ENCODE data around the gene ZNF77.

Gene ZNF77

DNA sequence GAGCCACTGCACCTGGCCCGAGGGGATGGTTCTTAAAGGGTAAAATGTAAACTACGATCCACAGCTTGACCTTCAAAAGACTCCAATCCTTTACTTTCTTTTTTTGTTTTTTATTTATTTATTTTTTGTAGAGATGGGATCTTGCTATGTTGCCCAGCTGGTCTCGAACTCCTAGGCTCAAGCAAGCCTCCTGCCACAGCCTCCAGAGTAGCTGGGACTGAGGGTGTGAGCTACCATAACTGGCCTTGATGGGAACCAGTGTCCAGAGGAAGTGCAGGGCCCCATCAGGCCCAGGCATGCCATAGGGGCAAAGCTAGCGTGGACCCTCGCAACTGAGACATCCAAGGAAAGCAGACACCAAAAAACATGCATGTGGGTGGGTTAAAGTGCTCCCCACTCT, 18.4 kb upstream of the ZNF77 start:
- no peaks in the 10 kb centered on the region for H3K36me3 ChIP-seq (ENCODE audit: insufficient read depth, low read length)
- TF ChIP-seq FOXP2 (optimal IDR thresholded peaks at IDR 0.05; ENCODE audit: control extremely low read depth, extremely low read length, insufficient read depth): no peak
- no peak for TF ChIP-seq POLR2AphosphoS5 (IDR thresholded peaks at IDR 0.05; ENCODE audit: borderline replicate concordance, low read depth, low read length)
- no peak for TF ChIP-seq EZH2 (IDR thresholded peaks at IDR 0.05)
- no peak overlapping the region for H3K4me3 ChIP-seq
- no peak overlapping the region for H3K27ac ChIP-seq
- H3K9ac ChIP-seq (ENCODE audit: insufficient read length): no peak overlapping the region
- no peaks in the 10 kb centered on the region for H3K9me3 ChIP-seq (ENCODE audit: low read depth, low read length)
- DNase-seq (ENCODE audit: low read depth, low spot score): no peak

DNA sequence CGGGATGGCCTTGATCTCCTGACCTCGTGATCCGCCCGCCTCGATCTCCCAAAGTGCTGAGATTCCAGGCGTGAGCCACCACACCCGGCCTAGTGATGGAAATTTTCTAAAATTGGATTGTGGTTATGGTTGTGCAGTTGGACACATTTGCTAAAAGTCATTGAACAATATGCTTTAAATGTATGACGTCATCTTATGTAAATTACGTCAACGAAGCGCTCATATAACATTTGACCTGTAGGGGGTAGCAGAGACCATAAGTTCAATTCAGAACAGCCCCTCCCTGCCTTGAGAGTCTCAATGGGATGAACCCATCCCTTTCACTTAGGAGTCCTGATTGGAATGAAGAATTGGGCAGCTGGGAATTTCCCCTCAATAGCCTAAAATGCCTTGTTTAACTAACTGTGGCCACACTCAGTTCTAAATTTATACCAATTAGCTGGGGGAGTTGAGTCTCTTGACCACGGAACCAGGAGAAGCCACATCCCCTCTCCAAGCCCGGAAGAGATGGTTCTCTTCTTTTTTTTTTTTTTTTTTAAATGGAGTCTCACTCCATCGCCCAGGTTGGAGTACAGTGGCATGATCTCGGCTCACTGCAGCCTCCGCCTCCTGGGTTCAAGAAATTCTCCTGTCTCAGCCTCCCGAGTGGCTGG, 17.4 kb upstream of the ZNF77 start:
- Histone ChIP-seq H3K36me3 (ENCODE audit: insufficient read depth, low read length) (no peaks in the 10 kb centered on the region), H3K27ac (no peak overlapping the region), H3K9me3 (ENCODE audit: low read depth, low read length) (no peaks in the 10 kb centered on the region), H3K9ac (ENCODE audit: insufficient read length) (no peak overlapping the region), H3K4me3 (no peak overlapping the region)
- TF ChIP-seq EZH2 (IDR thresholded peaks at IDR 0.05) (no peak), POLR2AphosphoS5 (IDR thresholded peaks at IDR 0.05; ENCODE audit: borderline replicate concordance, low read depth, low read length) (no peak), FOXP2 (optimal IDR thresholded peaks at IDR 0.05; ENCODE audit: control extremely low read depth, extremely low read length, insufficient read depth) (no peak)
- DNase-seq (ENCODE audit: low read depth, low spot score): peak; percentile 84

DNA sequence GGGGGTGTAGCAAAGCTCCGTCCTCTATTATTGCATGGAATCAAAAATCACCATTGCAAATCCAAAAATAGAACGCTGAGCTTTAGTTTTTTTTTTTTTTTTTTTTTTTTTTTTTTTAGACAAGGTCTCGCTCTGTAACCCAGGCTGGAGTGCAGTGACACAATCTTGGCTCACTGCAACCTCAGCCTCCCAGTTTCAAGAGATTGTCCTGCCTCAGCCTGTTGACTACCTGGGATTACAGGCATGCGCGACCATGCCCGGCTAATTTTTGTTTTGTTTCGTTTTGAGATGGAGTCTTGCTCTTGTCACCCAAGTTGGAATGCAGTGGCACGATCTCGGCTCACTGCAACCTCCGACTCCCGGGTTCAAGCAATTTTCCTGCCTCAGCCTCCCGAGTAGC, 15.3 kb upstream of the ZNF77 start:
- Histone ChIP-seq H3K4me3 (no peak overlapping the region), H3K9me3 (ENCODE audit: low read depth, low read length) (no peaks in the 10 kb centered on the region), H3K9ac (ENCODE audit: insufficient read length) (no peak overlapping the region), H3K27ac (no peak overlapping the region), H3K36me3 (ENCODE audit: insufficient read depth, low read length) (no peaks in the 10 kb centered on the region)
- DNase-seq (ENCODE audit: low read depth, low spot score): no peak
- TF ChIP-seq POLR2AphosphoS5 (IDR thresholded peaks at IDR 0.05; ENCODE audit: borderline replicate concordance, low read depth, low read length): no peak
- TF ChIP-seq EZH2 (IDR thresholded peaks at IDR 0.05): no peak

DNA sequence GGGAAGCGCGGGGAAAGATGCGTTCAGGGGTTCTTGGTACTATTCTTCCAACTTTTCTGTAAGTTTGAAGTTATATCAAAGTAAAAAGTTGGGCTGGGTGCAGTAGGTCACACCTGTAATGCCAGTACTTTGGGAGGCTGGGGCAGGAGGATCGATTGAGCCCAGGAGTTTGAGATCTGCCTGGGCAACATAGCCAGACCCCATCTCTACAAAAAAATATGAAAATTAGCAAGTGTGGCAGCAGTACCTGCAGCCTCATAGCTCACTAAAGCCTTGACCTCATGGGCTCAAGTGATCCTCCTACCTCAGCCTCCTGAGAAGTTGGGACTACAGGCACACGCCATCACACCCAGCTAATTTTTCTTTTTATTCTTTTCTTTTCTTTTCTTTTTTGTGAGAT, 12.4 kb upstream of the ZNF77 start:
- Histone ChIP-seq H3K9ac (ENCODE audit: insufficient read length) (no peak overlapping the region), H3K4me3 (no peak overlapping the region), H3K9me3 (ENCODE audit: low read depth, low read length) (no peaks in the 10 kb centered on the region), H3K36me3 (ENCODE audit: insufficient read depth, low read length) (no peaks in the 10 kb centered on the region), H3K27ac (no peak overlapping the region)
- TF ChIP-seq FOXP2 (optimal IDR thresholded peaks at IDR 0.05; ENCODE audit: control extremely low read depth, extremely low read length, insufficient read depth) (no peak), EZH2 (IDR thresholded peaks at IDR 0.05) (no peak), POLR2AphosphoS5 (IDR thresholded peaks at IDR 0.05; ENCODE audit: borderline replicate concordance, low read depth, low read length) (no peak)
- DNase-seq (ENCODE audit: low read depth, low spot score): no peak

DNA sequence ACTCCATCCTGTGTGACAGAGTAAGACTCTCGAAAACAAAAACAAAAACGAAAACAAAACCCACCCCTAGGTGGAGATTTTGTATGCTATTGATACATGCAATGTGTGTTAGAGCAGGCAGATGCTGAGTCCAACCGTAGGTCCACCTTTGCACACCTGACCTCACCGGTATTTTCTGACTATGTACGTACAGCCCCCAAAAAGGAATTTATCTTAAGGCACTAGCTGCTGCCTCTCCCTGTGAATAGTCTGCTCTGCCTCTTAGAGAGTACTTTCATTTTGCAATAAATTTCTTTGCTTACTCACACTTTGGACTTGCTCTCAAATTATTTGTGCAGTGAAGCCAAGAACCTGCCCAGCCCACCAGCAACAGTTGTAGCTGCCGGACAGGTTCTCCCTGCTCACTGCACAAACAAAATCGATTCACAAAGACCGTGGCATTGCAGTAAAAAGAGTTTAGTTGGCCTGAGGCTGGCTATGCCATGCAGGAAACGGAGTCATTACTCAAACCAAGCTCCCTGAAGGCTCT, 8.2 kb upstream of the ZNF77 start:
- Histone ChIP-seq H3K4me3 (no peak overlapping the region), H3K9ac (ENCODE audit: insufficient read length) (peak overlapping the region; percentile 11), H3K36me3 (ENCODE audit: insufficient read depth, low read length) (no peaks in the 10 kb centered on the region), H3K27ac (no peak overlapping the region), H3K9me3 (ENCODE audit: low read depth, low read length) (no peaks in the 10 kb centered on the region)
- DNase-seq (ENCODE audit: low read depth, low spot score): no peak
- TF ChIP-seq POLR2AphosphoS5 (IDR thresholded peaks at IDR 0.05; ENCODE audit: borderline replicate concordance, low read depth, low read length) (no peak), FOXP2 (optimal IDR thresholded peaks at IDR 0.05; ENCODE audit: control extremely low read depth, extremely low read length, insufficient read depth) (no peak), EZH2 (IDR thresholded peaks at IDR 0.05) (no peak)

DNA sequence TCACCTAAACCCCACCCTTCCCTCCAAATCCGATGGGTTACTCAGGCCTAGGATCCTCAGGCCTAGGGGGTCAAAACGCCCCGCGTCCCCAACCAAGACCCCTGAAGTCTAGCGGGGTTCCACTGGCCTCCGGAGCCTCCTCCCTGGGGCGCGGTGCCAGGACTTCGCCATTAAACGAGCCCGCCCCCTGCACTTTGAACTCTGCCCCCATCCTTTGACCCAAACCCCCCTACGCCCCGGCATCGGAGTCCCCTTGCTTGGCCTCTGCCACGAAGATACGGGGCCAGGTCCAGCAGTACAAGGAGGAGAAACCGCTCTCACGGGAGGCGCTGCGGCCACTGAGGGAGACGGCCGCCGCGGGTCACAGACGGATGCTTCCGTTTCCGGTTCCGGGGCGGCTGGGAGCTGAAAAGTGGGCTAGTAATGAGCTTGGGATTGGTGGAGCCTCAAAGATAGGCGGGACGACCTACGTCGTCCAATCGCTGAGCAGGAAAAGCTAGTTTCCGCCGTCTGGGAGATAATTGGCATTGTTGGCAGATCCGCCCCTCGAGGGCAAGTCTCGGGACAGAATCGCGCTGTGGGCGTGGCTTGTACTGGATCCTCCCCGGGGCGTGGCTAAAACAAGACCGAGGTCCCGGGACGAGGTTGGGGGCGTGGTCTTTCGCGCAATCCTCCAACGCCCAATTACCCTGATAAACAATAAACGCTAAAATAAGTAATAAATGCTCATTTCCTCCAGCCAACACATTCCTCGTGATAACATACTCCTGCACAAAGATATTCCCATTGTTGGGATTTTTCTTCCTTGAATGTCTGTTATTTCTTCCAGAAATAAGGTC, 5.7 kb upstream of the ZNF77 start:
- Histone ChIP-seq H3K4me3 (peak overlapping the region; percentile 96), H3K27ac (peak overlapping the region; percentile 80), H3K9ac (ENCODE audit: insufficient read length) (peak overlapping the region; percentile 91), H3K36me3 (ENCODE audit: insufficient read depth, low read length) (no peaks in the 10 kb centered on the region), H3K9me3 (ENCODE audit: low read depth, low read length) (no peaks in the 10 kb centered on the region)
- no peak for TF ChIP-seq EZH2 (IDR thresholded peaks at IDR 0.05)
- peak; percentile 7 for TF ChIP-seq FOXP2 (optimal IDR thresholded peaks at IDR 0.05; ENCODE audit: control extremely low read depth, extremely low read length, insufficient read depth)
- peak; percentile 96 for TF ChIP-seq POLR2AphosphoS5 (IDR thresholded peaks at IDR 0.05; ENCODE audit: borderline replicate concordance, low read depth, low read length)
- DNase-seq (ENCODE audit: low read depth, low spot score): peak; percentile 98

DNA sequence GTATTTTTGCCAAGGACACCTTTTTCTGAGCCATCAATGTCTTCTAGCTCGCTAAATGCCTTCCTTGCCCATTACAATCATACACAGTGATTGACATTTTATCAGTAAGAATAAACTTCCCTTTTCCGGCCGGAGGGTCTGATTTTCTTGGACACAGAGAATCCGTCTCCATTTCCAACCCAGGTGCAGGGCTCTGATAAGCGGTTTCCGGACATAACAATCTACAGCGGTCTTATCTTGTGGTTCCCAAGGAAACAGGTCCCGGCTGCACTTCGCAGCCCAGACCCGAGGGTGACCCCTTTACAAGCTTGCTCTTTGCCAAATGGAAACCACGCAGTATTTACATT, 5.1 kb upstream of the ZNF77 start:
- no peak for DNase-seq (ENCODE audit: low read depth, low spot score)
- no peaks in the 10 kb centered on the region for H3K36me3 ChIP-seq (ENCODE audit: insufficient read depth, low read length)
- H3K4me3 ChIP-seq: peak overlapping the region; percentile 96
- TF ChIP-seq EZH2 (IDR thresholded peaks at IDR 0.05) (no peak), FOXP2 (optimal IDR thresholded peaks at IDR 0.05; ENCODE audit: control extremely low read depth, extremely low read length, insufficient read depth) (no peak), POLR2AphosphoS5 (IDR thresholded peaks at IDR 0.05; ENCODE audit: borderline replicate concordance, low read depth, low read length) (no peak)
- peak overlapping the region; percentile 91 for H3K9ac ChIP-seq (ENCODE audit: insufficient read length)
- H3K27ac ChIP-seq: no peak overlapping the region
- H3K9me3 ChIP-seq (ENCODE audit: low read depth, low read length): no peaks in the 10 kb centered on the region

DNA sequence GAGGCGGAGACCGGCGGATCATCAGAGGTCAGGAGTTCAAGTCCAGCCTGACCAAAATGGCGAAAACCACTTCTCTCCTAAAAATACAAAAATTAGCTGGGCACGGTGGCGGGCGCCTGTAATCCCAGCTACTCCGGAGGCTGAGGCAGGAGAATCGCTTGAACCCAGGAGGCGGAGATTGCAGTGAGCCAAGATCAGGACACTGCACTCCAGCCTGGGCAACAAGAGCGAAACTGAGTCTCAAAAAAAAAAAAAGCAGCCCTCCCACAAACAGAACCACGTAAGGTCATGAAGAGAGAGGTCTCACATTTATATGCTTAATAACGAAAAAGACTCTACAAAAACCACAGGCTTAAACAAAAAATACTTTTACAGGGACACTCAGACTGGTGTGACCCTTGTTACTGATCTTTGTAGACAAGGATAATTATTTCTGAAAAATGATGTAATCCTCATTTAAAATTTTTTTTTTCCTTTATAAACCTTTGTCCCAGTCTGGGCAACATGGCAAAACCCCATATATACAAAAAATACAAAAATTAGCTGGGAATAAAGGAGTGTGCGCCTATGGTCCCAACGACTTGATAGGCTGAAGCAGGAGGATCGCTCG, 909 bp upstream of the ZNF77 start:
- H3K36me3 ChIP-seq (ENCODE audit: insufficient read depth, low read length): no peaks in the 10 kb centered on the region
- H3K27ac ChIP-seq: peak overlapping the region; percentile 82
- H3K9ac ChIP-seq (ENCODE audit: insufficient read length): peak overlapping the region; percentile 86

More for the DNA sequence above, 909 bp upstream of the ZNF77 start:
- no peaks in the 10 kb centered on the region for H3K9me3 ChIP-seq (ENCODE audit: low read depth, low read length)
- peak overlapping the region; percentile 95 for H3K4me3 ChIP-seq
- TF ChIP-seq EZH2 (IDR thresholded peaks at IDR 0.05) (no peak), POLR2AphosphoS5 (IDR thresholded peaks at IDR 0.05; ENCODE audit: borderline replicate concordance, low read depth, low read length) (no peak), FOXP2 (optimal IDR thresholded peaks at IDR 0.05; ENCODE audit: control extremely low read depth, extremely low read length, insufficient read depth) (no peak)
- DNase-seq (ENCODE audit: low read depth, low spot score): no peak

All from SK-N-MC (cell line).